Left ventricle myocardium inferior (tissue), 1 donor: ENCODE results near the gene TRABD2A. TPM values are rescaled to one million over a fixed set of nuclear protein-coding genes. Genes with fewer than 3 reads are reported as not detected.

Source experiments
- DNase-seq: peaks from one replicate; pipeline ENCODE4 v3.0.0-alpha.2; 2020
- H3K27ac ChIP-seq: fragments of 200-600 bp; replicated peaks from 2 replicates; pipeline ENCODE4 v1.8.0; 2021
- H3K27me3 ChIP-seq: fragments of 200-600 bp; 2 replicates; pipeline ENCODE4 v1.8.0; 2021; ENCODE audit warnings: low read depth
- H3K36me3 ChIP-seq: fragments of 200-600 bp; 2 replicates; pipeline ENCODE4 v1.8.0; 2021
- H3K4me1 ChIP-seq: fragments of 200-600 bp; 2 replicates; pipeline ENCODE4 v1.8.0; 2021
- H3K4me3 ChIP-seq: fragments of 200-600 bp; 2 replicates; pipeline ENCODE4 v1.8.0; 2021; ENCODE audit warnings: mild to moderate bottlenecking, moderate library complexity
- H3K9me3 ChIP-seq: fragments of 200-600 bp; replicated peaks from 2 replicates; pipeline ENCODE4 v1.8.0; 2021
- intact Hi-C: fragments of 100-400 bp; cut with micrococcal nuclease; formaldehyde crosslinking; loops from one replicate; pipeline ENCODE4 v1.11.0; 2022
- total RNA-seq: library from RNA; stranded (reverse); fragmentation: NEBNext Ultra II Directional; extraction: Animal tissue kit (Norgen Biotek cat#: 25700); gene quantifications from one replicate; pipeline ENCODE4 v1.2.1, GENCODE V29; 2021
- TF ChIP-seq, protein P1 (sequence below): fragments of 200-600 bp; IDR thresholded peaks from 2 replicates; pipeline ENCODE4 v1.8.0; 2021; ENCODE audit warnings: antibody characterized with exemption, mild to moderate bottlenecking, borderline replicate concordance
- donor health status: DM: no; HTN: yes; CAD: no; lungs with severe emphysema.

The TRABD2A gene
- total RNA-seq, 1 donor from 2014 or later = 0.49 TPM

DNA sequence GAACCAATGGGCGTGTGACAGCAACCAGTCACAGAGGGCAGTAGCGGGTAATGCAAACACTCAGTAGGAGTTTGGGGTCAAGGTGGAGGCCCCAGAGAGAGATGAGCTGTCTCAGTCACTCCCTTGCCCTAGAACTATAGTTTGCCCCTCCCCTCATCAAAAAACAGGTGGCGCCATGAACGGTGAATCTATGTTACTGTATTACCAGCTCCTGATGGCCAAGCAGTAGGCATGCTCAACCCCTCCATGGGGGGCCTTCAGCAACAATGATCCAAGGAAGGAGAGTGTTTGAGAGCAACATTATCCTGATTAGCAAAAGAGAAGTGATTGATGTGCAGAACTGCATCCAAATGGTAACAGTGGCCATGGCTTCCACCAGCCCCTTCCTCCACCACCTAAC lies 30.4 kb downstream of the TRABD2A start:
- no peaks in the 10 kb centered on the region for H3K9me3 ChIP-seq
- no peaks in the 10 kb centered on the region for H3K4me1 ChIP-seq
- H3K4me3 ChIP-seq = no peak overlapping the region
- DNase-seq = no peak
- no peaks in the 10 kb centered on the region for H3K36me3 ChIP-seq
- intact Hi-C loops = no loop called here
- H3K27ac ChIP-seq = no peak overlapping the region
- TF ChIP-seq, protein P1, sequence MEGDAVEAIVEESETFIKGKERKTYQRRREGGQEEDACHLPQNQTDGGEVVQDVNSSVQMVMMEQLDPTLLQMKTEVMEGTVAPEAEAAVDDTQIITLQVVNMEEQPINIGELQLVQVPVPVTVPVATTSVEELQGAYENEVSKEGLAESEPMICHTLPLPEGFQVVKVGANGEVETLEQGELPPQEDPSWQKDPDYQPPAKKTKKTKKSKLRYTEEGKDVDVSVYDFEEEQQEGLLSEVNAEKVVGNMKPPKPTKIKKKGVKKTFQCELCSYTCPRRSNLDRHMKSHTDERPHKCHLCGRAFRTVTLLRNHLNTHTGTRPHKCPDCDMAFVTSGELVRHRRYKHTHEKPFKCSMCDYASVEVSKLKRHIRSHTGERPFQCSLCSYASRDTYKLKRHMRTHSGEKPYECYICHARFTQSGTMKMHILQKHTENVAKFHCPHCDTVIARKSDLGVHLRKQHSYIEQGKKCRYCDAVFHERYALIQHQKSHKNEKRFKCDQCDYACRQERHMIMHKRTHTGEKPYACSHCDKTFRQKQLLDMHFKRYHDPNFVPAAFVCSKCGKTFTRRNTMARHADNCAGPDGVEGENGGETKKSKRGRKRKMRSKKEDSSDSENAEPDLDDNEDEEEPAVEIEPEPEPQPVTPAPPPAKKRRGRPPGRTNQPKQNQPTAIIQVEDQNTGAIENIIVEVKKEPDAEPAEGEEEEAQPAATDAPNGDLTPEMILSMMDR = no peak
- H3K27me3 ChIP-seq = peaks cover 8% of the 10 kb centered on the region

DNA sequence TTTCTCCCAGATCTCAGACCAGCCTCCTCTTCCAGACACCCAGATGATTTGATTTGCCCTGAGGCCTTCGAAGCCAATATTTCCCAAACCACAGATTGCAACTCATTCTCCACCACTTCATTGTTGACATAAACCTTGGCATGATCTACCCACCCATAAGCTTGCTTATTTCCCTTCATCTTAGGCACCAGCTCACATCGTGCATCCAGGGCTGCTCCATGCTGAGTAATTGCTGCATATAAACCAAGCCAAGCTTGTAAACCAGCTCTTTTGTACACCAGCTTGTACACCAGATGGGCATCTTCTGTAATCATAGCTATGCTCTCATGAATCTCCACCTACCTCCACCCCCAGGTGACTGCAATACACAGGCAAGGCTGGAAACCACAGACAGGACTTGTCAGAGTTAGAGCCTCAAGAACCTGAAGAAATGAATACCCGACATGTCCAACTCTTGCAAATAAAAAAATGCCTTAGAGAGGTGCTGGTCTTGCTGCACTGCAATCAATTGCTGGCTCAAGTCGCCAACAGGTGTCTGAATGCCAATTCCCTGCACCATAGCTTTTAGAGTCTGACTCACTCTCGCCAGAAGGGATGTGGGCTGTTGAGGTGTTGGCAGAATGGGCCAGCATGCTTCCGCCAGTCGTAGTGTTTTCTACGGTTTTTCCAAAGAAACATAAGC lies 31.5 kb downstream of the TRABD2A start:
- no peak for DNase-seq
- intact Hi-C loops = no loop called here

DNA sequence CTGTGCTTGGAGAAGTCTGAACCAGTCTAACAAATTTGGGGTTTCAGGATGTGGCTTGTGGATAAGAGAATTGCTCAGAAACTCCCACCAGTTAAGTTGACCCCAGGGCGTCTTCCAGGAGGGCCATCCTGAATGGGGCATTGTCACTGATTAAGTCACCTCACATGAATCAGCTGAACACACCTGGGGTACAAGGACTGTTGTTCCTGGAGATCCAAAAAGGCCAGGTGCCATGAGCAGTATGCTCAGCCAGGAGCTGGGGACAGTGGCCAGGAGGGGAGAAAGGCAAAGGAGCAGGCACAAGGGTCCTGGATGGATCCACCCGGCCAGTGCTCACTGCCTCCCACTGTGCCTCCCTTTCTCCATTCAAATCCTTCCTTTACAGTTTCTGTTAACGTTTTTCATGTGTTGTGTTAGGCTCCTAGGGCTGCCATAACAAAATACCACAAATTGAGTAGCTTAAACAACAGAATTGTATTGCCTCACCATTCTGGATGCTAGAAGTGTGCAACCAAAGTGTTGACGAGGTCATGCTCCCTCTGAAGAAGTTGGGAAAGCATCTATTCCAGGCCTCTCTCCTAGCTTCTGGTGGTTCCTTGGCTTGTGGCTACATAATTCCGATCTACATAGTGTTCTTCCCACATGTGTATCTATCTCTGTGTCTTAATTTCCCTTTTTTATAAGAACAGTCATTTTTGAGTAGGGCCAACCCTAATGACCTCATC lies 33.4 kb downstream of the TRABD2A start:
- Histone ChIP-seq H3K4me3 (no peak overlapping the region), H3K9me3 (no peaks in the 10 kb centered on the region), H3K27me3 (no peaks in the 10 kb centered on the region), H3K4me1 (no peaks in the 10 kb centered on the region), H3K27ac (no peak overlapping the region), H3K36me3 (no peaks in the 10 kb centered on the region)
- DNase-seq = no peak
- intact Hi-C loops = no loop called here
- TF ChIP-seq, protein P1 = no peak

More for the DNA sequence above, 31.5 kb downstream of the TRABD2A start:
- Histone ChIP-seq H3K4me1 (no peaks in the 10 kb centered on the region), H3K4me3 (no peak overlapping the region), H3K9me3 (no peaks in the 10 kb centered on the region), H3K27me3 (peaks cover under 1% of the 10 kb centered on the region), H3K36me3 (no peaks in the 10 kb centered on the region), H3K27ac (no peak overlapping the region)
- TF ChIP-seq, protein P1 = no peak

DNA sequence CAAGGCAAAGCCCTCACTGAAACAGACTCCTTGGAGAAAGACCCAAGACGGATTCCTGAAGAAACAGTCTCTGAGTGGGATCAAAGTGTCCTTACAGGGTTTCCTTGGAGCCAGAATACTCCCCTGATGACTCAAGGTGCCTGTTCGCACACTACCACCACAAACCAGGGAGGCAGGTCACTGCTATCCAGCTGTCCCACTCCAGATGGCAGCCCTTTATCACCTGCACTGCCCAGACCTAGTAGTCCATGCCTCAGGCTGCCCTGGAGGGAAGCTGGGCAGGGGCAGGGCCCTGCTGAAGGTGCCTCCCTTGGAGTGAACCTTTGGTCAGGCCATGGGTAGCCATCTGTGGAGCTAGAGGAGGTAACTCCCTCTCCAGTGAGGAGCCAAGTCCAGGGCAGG lies 34.1 kb downstream of the TRABD2A start:
- no peak overlapping the region for H3K4me3 ChIP-seq
- H3K9me3 ChIP-seq = no peaks in the 10 kb centered on the region
- intact Hi-C loops = no loop called here
- TF ChIP-seq, protein P1 = no peak
- H3K36me3 ChIP-seq = no peaks in the 10 kb centered on the region
- H3K27ac ChIP-seq = no peak overlapping the region
- H3K4me1 ChIP-seq = no peaks in the 10 kb centered on the region
- no peaks in the 10 kb centered on the region for H3K27me3 ChIP-seq
- no peak for DNase-seq

DNA sequence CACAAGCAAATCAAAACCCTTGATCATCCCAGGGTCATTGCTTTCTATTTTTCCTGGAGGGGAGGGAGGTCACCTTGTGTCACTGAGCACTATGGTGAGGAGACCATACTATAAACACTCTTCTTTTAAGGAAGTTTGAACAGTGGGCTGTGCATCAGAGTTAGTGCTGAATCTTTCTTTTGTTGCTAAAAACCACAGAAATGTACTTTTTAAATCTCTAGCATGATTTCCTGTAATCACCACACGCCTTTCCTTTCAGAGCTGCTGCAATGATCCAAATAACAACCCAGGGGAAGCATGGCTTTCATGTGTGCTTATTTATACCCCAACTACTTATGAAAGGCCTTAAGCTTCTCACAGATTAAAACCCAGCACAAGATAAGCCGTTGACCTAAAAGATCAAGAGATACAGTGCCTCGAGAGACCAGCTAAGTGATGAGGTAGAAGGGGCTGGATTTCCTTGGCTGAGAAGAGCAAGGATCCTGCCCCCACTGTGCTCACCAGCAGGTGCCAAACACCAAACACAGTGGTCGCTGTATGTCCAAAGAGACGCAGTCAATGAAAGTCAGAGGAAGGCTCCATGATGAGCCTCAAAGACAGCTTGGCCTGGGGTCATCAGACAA lies 34.7 kb downstream of the TRABD2A start:
- Histone ChIP-seq H3K4me3 (no peak overlapping the region), H3K36me3 (no peaks in the 10 kb centered on the region), H3K27me3 (no peaks in the 10 kb centered on the region), H3K27ac (no peak overlapping the region), H3K9me3 (no peaks in the 10 kb centered on the region), H3K4me1 (no peaks in the 10 kb centered on the region)
- TF ChIP-seq, protein P1 = no peak
- DNase-seq = no peak
- intact Hi-C loops = no loop called here
